Stimulated activated CD8-positive, alpha-beta memory T cell treated with anti-CD3 and anti-CD28 coated beads, Interleukin-15, amount 100 ng/mL, for 4 hours (primary cell): Measurements from ENCODE around the gene IZUMO4.
"Not testable (repeated sequence)": the region's sequence is repeated elsewhere in the genome, so short reads cannot be mapped to it uniquely, and the experiment has no call there.

ENCODE experiments used
- DNase-seq, 2 donors: peaks; one replicate each; pipeline ENCODE4 v3.0.0-alpha.2; 2020; ENCODE audit warnings: low read depth in 2 of 2

IZUMO4 gene

GRCh38 chr19:2123682-2124387 is 27.1 kb downstream of the IZUMO4 start:
- no peak for DNase-seq

- DNase-seq, result no peak
Measured at GRCh38 chr19:2126879-2127518, 30.3 kb downstream of the IZUMO4 start.

GRCh38 chr19:2127758-2128157 is 31.0 kb downstream of the IZUMO4 start:
- DNase-seq, result no peak

GRCh38 chr19:2128252-2128651 is 31.5 kb downstream of the IZUMO4 start:
- not testable (repeated sequence) for DNase-seq

GRCh38 chr19:2129022-2129421 is 32.3 kb downstream of the IZUMO4 start:
- no peak for DNase-seq

- DNase-seq, result no peak
Measured at GRCh38 chr19:2129486-2129885, 32.8 kb downstream of the IZUMO4 start.

GRCh38 chr19:2129892-2130770 is 33.4 kb downstream of the IZUMO4 start:
- DNase-seq, result no peak

GRCh38 chr19:2131012-2131975 is 34.6 kb downstream of the IZUMO4 start:
- not testable (repeated sequence) for DNase-seq

GRCh38 chr19:2132191-2132590 is 35.5 kb downstream of the IZUMO4 start:
- DNase-seq, result no peak

GRCh38 chr19:2132731-2133490 is 36.2 kb downstream of the IZUMO4 start:
- no peak for DNase-seq

GRCh38 chr19:2135474-2136402 is 39.0 kb downstream of the IZUMO4 start:
- no peak for DNase-seq

- DNase-seq, result no peak
Measured at GRCh38 chr19:2136796-2137195, 40.1 kb downstream of the IZUMO4 start.

GRCh38 chr19:2138061-2138728 is 41.5 kb downstream of the IZUMO4 start:
- no peak for DNase-seq

- DNase-seq, result no peak
Measured at GRCh38 chr19:2139385-2140137, 42.8 kb downstream of the IZUMO4 start.

- DNase-seq, result no peak
Measured at GRCh38 chr19:2140138-2140569, 43.4 kb downstream of the IZUMO4 start.

- no peak for DNase-seq
Measured at GRCh38 chr19:2142173-2142829, 45.6 kb downstream of the IZUMO4 start.

GRCh38 chr19:2144190-2144589 is 47.5 kb downstream of the IZUMO4 start:
- DNase-seq, result no peak

- no peak for DNase-seq
Measured at GRCh38 chr19:2145831-2146241, 49.1 kb downstream of the IZUMO4 start.
